A549 (cell line): ENCODE data around the gene DYRK1A. TPM values are rescaled to one million over a fixed set of nuclear protein-coding genes. Genes with fewer than 3 reads are reported as not detected.

Source experiments
- ATAC-seq, 2 experiments: fragments of 200-7000 bp in 1 of 2; fragments of >200 bp in 1 of 2; cut with Nextera tagmentation in 1 of 2; cut with Tn5 transposase in 1 of 2; 3 replicates each; pipeline versions ENCODE4 v1.8.0 to v1.9.1; 2018 to 2020; ENCODE audit warnings: mild to moderate bottlenecking in 1 of 2, moderate library complexity in 1 of 2
- CTCF ChIA-PET: fragments of 300-600 bp; sonication (Branson Sonifier 250); formaldehyde crosslinking; extraction: SDS; loops from one replicate; lab custom pipeline; 2021; ENCODE audit warnings: antibody characterized with exemption, inconsistent platforms; lab: Yijun Ruan, JAX
- POLR2A ChIA-PET: fragments of 350-600 bp; formaldehyde crosslinking; extraction: SDS; loops from one replicate; lab custom pipeline; 2021; ENCODE audit warnings: antibody characterized with exemption, inconsistent platforms; lab: Yijun Ruan, JAX
- DNase-seq, 2 experiments: peaks; one replicate each; pipeline versions ENCODE4 v3.0.0 to v3.0.0-alpha.2; 2011 to 2016; ENCODE audit warnings: low read depth in 1 of 2, low spot score in 1 of 2
- FAIRE-seq: peaks from 2 replicates; lab custom pipeline; 2011; peaks lifted over from hg19 to GRCh38; lab: Jason Lieb, UNC
- H3K27ac ChIP-seq, 2 experiments: fragments of >200 bp; sonication (Bioruptor Twin); formaldehyde crosslinking; 3 replicates each; pipeline ENCODE4 v1.5.1; 2016 to 2017
- H3K4me1 ChIP-seq: fragments of >200 bp; sonication (Bioruptor Twin); formaldehyde crosslinking; 3 replicates; pipeline ENCODE4 v1.6.1; 2016
- H3K4me2 ChIP-seq: fragments of >200 bp; sonication (Bioruptor Twin); formaldehyde crosslinking; 3 replicates; pipeline ENCODE4 v1.6.1; 2016
- H3K4me3 ChIP-seq: fragments of >200 bp; sonication (Bioruptor Twin); formaldehyde crosslinking; 3 replicates; pipeline ENCODE4 v1.5.1; 2016
- H3K9me3 ChIP-seq: fragments of >200 bp; sonication (Bioruptor Twin); formaldehyde crosslinking; 3 replicates; pipeline ENCODE4 v1.6.1; 2016
- ATOH8 ChIP-seq: fragments of 250-450 bp; sonication (Bioruptor Pico); IDR thresholded peaks from 2 replicates; pipeline ENCODE4 v1.5.0; 2020; ENCODE audit warnings: low read depth, mild to moderate bottlenecking, moderate library complexity
- CTCF ChIP-seq: fragments of >200 bp; sonication (Bioruptor Twin); formaldehyde crosslinking; IDR thresholded peaks from 3 replicates; pipeline ENCODE4 v1.5.1; 2016
- EHF ChIP-seq: fragments of 250-450 bp; sonication (Bioruptor Pico); IDR thresholded peaks from 2 replicates; pipeline ENCODE4 v1.5.0; 2020; ENCODE audit warnings: mild to moderate bottlenecking
- EHMT2 ChIP-seq: fragments of 200-600 bp; sonication (generic); IDR thresholded peaks from 2 replicates; pipeline ENCODE4 v1.6.1; 2016; ENCODE audit warnings: antibody characterized with exemption, low read depth, mild to moderate bottlenecking, moderate library complexity
- EP300 ChIP-seq, 2 experiments: fragments of >200 bp; sonication (Bioruptor Twin); formaldehyde crosslinking; IDR thresholded peaks; 2 replicates in 1 of 2; 3 replicates in 1 of 2; pipeline ENCODE4 v1.6.1; 2016 to 2017
- FOSB ChIP-seq: fragments of 250-450 bp; sonication (Bioruptor Pico); IDR thresholded peaks from 2 replicates; pipeline ENCODE4 v1.5.0; 2020; ENCODE audit warnings: mild to moderate bottlenecking, moderate library complexity
- FOXS1 ChIP-seq: fragments of 250-450 bp; sonication (Bioruptor Pico); IDR thresholded peaks from 2 replicates; pipeline ENCODE4 v1.5.0; 2020; ENCODE audit warnings: mild to moderate bottlenecking, moderate library complexity
- GATA3 ChIP-seq: IDR thresholded peaks from 2 replicates; pipeline ENCODE4 v1.6.1; 2012; ENCODE audit warnings: borderline replicate concordance
- HEYL ChIP-seq: fragments of 250-450 bp; sonication (Bioruptor Pico); IDR thresholded peaks from 2 replicates; pipeline ENCODE4 v1.8.0; 2021; ENCODE audit warnings: mild to moderate bottlenecking, moderate library complexity
- HMGXB4 ChIP-seq: fragments of 250-450 bp; sonication (Bioruptor Pico); IDR thresholded peaks from 2 replicates; pipeline ENCODE4 v1.5.0; 2021; ENCODE audit warnings: mild to moderate bottlenecking, moderate library complexity, borderline replicate concordance
- HOXB5 ChIP-seq: fragments of 250-450 bp; sonication (Bioruptor Pico); IDR thresholded peaks from 2 replicates; pipeline ENCODE4 v1.5.0; 2020; ENCODE audit warnings: mild to moderate bottlenecking, moderate library complexity
- KDM5A ChIP-seq: fragments of 200-600 bp; sonication (generic); IDR thresholded peaks from 2 replicates; pipeline ENCODE4 v1.6.1; 2016; ENCODE audit warnings: antibody characterized with exemption, mild to moderate bottlenecking
- MAX ChIP-seq: IDR thresholded peaks from 2 replicates; pipeline ENCODE4 v1.6.1; 2012
- NFE2L2 ChIP-seq: fragments of 150-350 bp; conservative IDR thresholded peaks from 2 replicates; pipeline ENCODE4 v1.6.1; 2014; ENCODE audit warnings: low read length
- PBX3 ChIP-seq: IDR thresholded peaks from 2 replicates; pipeline ENCODE4 v1.6.1; 2012
- PHF8 ChIP-seq: fragments of 200-600 bp; sonication (generic); IDR thresholded peaks from 2 replicates; pipeline ENCODE4 v1.6.1; 2016; ENCODE audit warnings: low read depth, mild to moderate bottlenecking, antibody characterized with exemption, moderate library complexity, borderline replicate concordance
- POLR2A ChIP-seq: IDR thresholded peaks from 2 replicates; pipeline ENCODE4 v1.6.1; 2012; ENCODE audit warnings: mild to moderate bottlenecking, low read length
- RCOR1 ChIP-seq: fragments of 150-350 bp; IDR thresholded peaks from 2 replicates; pipeline ENCODE4 v1.6.1; 2014; ENCODE audit warnings: antibody characterized with exemption, low read length, low read depth
- RFX5 ChIP-seq: fragments of 450-650 bp; IDR thresholded peaks from 2 replicates; pipeline ENCODE4 v1.7.1; 2014; ENCODE audit warnings: antibody characterized with exemption, mild to moderate bottlenecking, moderate library complexity
- SREBF2 ChIP-seq: fragments of 450-650 bp; IDR thresholded peaks from 2 replicates; pipeline ENCODE4 v1.6.1; 2014; ENCODE audit warnings: mild to moderate bottlenecking, moderate library complexity
- TFCP2L1 ChIP-seq: fragments of 250-450 bp; sonication (Bioruptor Pico); IDR thresholded peaks from 2 replicates; pipeline ENCODE4 v1.5.0; 2021; ENCODE audit warnings: mild to moderate bottlenecking
- ZC3H11A ChIP-seq: fragments of 450-650 bp; IDR thresholded peaks from 2 replicates; pipeline ENCODE4 v1.6.1; 2014; ENCODE audit warnings: antibody characterized with exemption, mild to moderate bottlenecking
- ZFP36 ChIP-seq: fragments of 450-650 bp; IDR thresholded peaks from 2 replicates; pipeline ENCODE4 v1.6.1; 2014; ENCODE audit warnings: borderline replicate concordance; ENCODE audit not compliant: partially characterized antibody
- ZSCAN20 ChIP-seq: fragments of 250-450 bp; sonication (Bioruptor Pico); IDR thresholded peaks from 2 replicates; pipeline ENCODE4 v1.8.0; 2022; ENCODE audit warnings: mild to moderate bottlenecking, moderate library complexity
- WGBS: methylation state at CpG from one replicate; pipeline ENCODE4 v1.1.6; 2017; ENCODE audit errors: missing lambda C conversion rate; 5-methylcytosine and 5-hydroxymethylcytosine counted together
- polyA plus RNA-seq, 4 experiments: library from polyadenylated mRNA; depleted of rRNA in 3 of 4; stranded (reverse); fragments of >200 nt; fragmentation: RNase III in 1 of 4; extraction: RNeasy Plus Mini Kit Qiagen cat#74134 plus additional on column Dnase treatment in 1 of 4; gene quantifications; 2 replicates in 3 of 4; 3 replicates in 1 of 4; pipeline ENCODE4 v1.2.3, GENCODE V29; 2011 to 2017

Gene DYRK1A
- polyA plus RNA-seq, 2 of the 4 experiments (the other 2 are of a cell fraction) = 12.7 to 29.4 TPM

- no peak overlapping the region for H3K4me2 ChIP-seq
- peaks cover 11% of the 10 kb centered on the region; the same call in 1 of the 3 replicates for H3K4me1 ChIP-seq
- ChIA-PET POLR2A (no interaction called here), CTCF (no interaction called here)
- TF ChIP-seq CTCF = no peak
- no peak for TF ChIP-seq ZC3H11A
- TF ChIP-seq KDM5A = no peak
- TF ChIP-seq TFCP2L1 = no peak
- TF ChIP-seq NFE2L2 = no peak
- TF ChIP-seq RFX5 = no peak
- TF ChIP-seq ZFP36 = no peak
- no peak for TF ChIP-seq HEYL
- TF ChIP-seq MAX = no peak
- TF ChIP-seq EHF (CRISPR knock-in tag) = no peak
- no peak for TF ChIP-seq POLR2A
- TF ChIP-seq GATA3 = no peak
- no peak for TF ChIP-seq PBX3
- TF ChIP-seq EHMT2 = no peak
- TF ChIP-seq SREBF2 = no peak
- TF ChIP-seq FOXS1 (CRISPR knock-in tag) = no peak
- TF ChIP-seq EP300 (IDR thresholded peaks at IDR 0.05) = no peak
- no peak for TF ChIP-seq PHF8
- TF ChIP-seq ZSCAN20 (CRISPR knock-in tag) = no peak
- ATAC-seq (no peak), DNase-seq (no peak), FAIRE-seq (no peak)
- no peak overlapping the region for H3K4me3 ChIP-seq
- no peaks in the 10 kb centered on the region for H3K9me3 ChIP-seq
- WGBS = 91% methylated on average over 6 of the region's 6 CpGs
- no peak overlapping the region for H3K27ac ChIP-seq
These were observed 63.7 kb downstream of the DYRK1A start for GRCh38 chr21:37430184-37430821.

GRCh38 chr21:37431243-37431642 is 64.7 kb downstream of the DYRK1A start:
- POLR2A ChIA-PET = no interaction called here
- CTCF ChIA-PET = no interaction called here
- H3K27ac ChIP-seq = no peak overlapping the region
- DNase-seq (no peak), ATAC-seq (no peak), FAIRE-seq (no peak)
- TF ChIP-seq ATOH8 (no peak), EHMT2 (no peak), PHF8 (no peak), FOSB (no peak), FOXS1 (CRISPR knock-in tag) (no peak), EP300 (IDR thresholded peaks at IDR 0.05) (no peak), HMGXB4 (no peak), TFCP2L1 (no peak), RCOR1 (no peak), HOXB5 (CRISPR knock-in tag) (no peak), GATA3 (no peak)
- H3K4me1 ChIP-seq = peaks cover 11% of the 10 kb centered on the region; the same call in 1 of the 3 replicates
- H3K9me3 ChIP-seq = no peaks in the 10 kb centered on the region
- H3K4me2 ChIP-seq = no peak overlapping the region
- 96% methylated on average over 4 of the region's 4 CpGs for WGBS
- no peak overlapping the region for H3K4me3 ChIP-seq
